HL-60 (cell line): ENCODE measurements around the gene DCPS.

ENCODE experiments used
- CTCF ChIP-seq: IDR thresholded peaks from one replicate; pipeline ENCODE4 v1.5.1; 2011; ENCODE audit warnings: low read length, control low read depth, inconsistent platforms; ENCODE audit not compliant: insufficient read depth
- POLR2AphosphoS5 ChIP-seq: IDR thresholded peaks from 2 replicates; pipeline ENCODE4 v1.6.1; 2012; ENCODE audit warnings: low read depth
- REST ChIP-seq: IDR thresholded peaks from 2 replicates; pipeline ENCODE4 v1.6.1; 2012; ENCODE audit warnings: low read depth; ENCODE audit not compliant: insufficient replicate concordance

- no peak for TF ChIP-seq CTCF
- no peak for TF ChIP-seq REST
- no peak for TF ChIP-seq POLR2AphosphoS5
These were observed 56.2 kb downstream of the DCPS start for GRCh38 chr11:126360049-126360446.
